HG03280 (cell line): ENCODE data around the gene ERBB4.

Experiments
- ATAC-seq: cut with Tn5 transposase; IDR thresholded peaks from one replicate; pipeline ENCODE4 v1.9.1; 2021; ENCODE audit warnings: mild to moderate bottlenecking, moderate library complexity; ENCODE audit not compliant: unreplicated experiment

Gene ERBB4

DNA sequence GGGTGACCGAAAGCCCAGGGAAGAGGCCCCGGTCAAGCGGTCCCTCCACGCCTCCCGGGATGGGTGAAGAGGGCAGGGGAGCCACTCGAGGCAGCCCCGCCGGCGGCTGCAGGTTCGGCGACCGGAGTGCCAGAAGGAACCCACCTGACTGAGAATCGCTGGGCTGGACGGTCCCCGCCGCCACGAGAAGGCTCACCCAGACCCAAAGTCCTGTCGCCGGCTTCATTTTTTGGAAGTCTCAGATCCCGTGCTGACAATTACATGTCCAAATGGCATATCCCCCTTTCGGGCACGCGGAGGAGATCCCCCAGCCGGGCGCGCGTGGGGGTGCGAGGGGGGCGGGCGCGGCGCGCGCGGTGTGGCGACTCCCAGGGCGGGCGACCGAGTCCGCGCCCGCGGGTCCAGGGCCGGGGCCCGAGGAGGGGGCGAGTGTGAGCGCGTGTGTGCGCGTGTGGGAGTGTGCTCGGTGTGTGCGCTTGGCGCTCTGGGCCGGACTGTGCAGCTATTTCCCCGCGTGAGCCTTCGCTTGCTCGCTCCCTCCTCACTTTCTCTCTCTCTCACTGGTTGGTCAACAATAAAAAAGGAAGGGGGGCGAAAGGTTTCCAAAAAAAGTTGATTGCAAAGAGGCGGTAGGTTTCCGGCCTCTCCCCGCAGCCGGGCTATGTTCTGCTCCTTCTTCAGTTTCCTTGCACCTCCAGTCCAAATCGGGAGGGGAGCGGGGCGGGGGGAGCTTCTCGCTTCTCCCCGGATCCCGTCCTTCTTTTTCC lies at the start of gene ERBB4:
ERBB4 (minus strand) TSS at position 498 of the 767 bp plus-strand sequence; CDS start at position 226, 272 bp downstream.
- no peak for ATAC-seq

DNA sequence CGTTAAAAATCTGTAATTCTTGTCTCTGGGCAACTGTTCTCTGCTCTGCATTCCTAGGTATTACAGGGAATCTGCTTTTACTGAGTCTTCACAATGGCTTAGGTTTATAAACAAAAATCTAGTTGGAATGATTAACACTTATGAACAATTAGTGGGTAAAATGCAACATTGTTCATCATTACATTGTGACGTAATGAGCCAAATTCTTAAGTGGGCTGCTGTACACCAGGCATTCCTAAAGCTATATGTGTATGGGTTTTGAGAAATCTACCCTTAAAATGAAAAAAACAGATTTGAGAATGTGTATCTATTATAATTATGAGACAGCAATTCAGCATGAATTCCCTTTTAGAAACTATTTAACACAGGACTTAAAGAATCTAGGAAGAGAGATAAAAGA lies 41.5 kb upstream of the ERBB4 start:
- no peak for ATAC-seq

GRCh38 chr2:212556296-212556695 lies 17.7 kb upstream of the ERBB4 start:
- ATAC-seq, result no peak

DNA sequence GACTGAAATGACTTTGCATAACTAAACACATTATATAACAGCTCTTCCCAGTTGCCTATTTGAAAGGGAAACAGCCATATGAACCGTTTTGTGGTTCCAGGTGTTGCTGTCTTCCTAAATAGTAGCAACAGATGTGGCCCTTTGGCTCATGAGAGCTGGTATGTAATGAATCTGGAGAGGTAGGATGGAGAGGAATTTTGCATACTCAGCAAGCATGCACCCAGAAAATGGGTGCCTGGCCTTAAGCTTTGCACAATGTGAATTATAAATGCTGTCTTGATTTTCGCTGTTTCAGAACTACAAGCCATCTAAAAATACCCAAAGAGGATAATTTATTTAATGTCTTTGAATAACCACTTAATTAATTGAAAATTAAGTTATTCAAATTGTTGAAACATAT lies 15.6 kb upstream of the ERBB4 start:
- ATAC-seq, result no peak

GRCh38 chr2:212549941-212550340 lies 11.3 kb upstream of the ERBB4 start:
- no peak for ATAC-seq

GRCh38 chr2:212549463-212549862 lies 10.9 kb upstream of the ERBB4 start:
- no peak for ATAC-seq

GRCh38 chr2:212548455-212548819 lies 9.8 kb upstream of the ERBB4 start:
- ATAC-seq, result no peak

GRCh38 chr2:212547716-212548454 lies 9.3 kb upstream of the ERBB4 start:
- ATAC-seq, result no peak

DNA sequence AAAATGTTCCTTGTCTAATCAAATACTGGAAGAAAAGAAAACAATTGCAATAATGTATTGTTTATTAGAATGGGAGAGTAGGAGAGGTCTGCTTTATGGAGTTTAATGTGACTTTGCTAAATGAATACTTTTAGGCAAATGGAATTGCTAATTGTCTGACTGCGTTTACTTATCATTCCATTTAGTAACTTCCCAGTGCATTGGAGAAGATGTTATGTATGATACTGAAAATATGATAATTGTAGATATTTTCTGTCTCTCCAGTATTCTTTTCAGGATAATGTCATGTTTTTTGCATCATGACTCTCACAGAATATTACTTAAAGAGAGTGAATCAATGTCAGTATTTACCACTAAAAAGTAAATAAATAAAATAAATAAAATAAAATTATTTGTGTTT lies 8.1 kb upstream of the ERBB4 start:
- ATAC-seq, result no peak

DNA sequence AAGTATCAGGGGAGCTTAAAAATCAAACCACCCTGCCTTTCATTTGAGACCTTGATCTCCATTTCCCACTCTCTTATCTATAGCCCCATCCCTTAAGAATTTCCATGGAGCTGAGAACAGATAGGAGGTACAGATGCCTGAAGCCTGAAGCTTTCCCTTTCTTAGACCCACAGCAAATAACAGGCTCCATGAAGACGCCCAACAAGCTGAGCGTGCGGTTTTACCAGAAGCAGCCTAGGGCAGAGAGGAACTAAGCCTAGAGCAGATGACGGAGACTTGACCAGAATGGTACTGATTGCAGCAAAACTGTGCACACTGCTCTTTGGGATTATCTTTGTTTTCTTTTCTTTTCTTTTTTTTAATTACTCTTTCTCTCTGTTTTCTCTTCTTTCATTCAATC lies 1.7 kb upstream of the ERBB4 start:
- ATAC-seq, result peak; percentile 53

DNA sequence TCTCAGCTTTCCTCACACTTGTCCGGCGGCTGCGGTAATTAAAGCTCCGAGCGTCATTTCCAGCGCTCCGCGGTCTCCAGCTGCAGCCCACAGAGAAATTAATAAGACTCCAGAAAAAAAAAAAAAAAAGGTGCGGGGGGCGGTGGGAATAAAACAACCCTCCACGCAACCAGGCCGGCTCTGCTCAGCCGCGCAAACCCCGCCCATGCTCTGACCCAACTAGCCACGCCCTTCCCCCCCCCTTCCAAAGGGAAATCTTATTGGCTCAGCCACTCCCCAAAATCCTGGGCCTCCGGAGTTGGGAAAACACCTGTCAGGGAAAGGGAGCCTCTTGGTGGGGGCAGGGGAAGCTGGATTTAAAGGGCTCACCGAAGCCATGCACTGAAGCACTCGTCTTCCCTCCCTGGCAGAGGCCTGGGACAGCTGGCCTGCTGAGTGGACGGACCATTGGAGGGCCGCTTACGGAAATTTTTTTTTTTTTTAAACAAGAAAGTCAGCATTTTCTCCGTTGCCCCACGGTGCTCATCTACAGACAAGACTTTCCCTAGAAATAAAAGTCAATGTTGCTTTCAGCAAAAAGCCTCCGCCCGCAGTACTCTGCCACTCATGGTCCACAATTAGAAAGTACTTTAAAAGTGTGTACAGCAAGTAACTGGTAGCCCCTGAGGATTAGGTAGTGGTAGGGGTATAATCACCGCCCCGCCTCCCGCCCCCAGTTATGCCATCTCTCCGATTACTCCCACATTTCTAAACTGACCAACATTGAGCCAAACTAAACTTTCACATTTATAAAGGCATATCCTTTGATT lies 674 bp upstream of the ERBB4 start:
- ATAC-seq, result no peak

- no peak for ATAC-seq
Measured at GRCh38 chr2:212537726-212538304, 787 bp downstream of the ERBB4 start.

GRCh38 chr2:212536817-212537725 lies 1.5 kb downstream of the ERBB4 start:
- no peak for ATAC-seq

GRCh38 chr2:212535996-212536816 lies 2.4 kb downstream of the ERBB4 start:
- no peak for ATAC-seq

DNA sequence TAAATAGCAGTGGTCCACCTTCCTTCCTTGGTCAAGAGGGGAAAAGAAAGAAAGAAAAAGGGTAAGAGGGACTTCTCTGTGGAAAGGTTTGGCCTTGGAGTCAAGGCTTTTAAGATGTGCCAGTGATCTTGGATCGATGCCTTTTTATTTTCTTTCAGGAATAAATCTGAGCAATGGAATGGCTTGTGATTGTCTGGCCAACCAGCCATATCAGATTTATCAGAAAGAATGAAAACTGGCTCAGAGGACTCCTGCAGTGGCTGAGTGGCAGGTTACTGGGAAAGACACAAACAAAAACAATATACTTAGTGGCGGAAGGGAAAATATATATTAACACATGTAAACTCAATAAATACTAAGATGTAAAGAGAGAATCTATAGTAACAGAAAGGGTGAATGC lies 4.3 kb downstream of the ERBB4 start:
- no peak for ATAC-seq

DNA sequence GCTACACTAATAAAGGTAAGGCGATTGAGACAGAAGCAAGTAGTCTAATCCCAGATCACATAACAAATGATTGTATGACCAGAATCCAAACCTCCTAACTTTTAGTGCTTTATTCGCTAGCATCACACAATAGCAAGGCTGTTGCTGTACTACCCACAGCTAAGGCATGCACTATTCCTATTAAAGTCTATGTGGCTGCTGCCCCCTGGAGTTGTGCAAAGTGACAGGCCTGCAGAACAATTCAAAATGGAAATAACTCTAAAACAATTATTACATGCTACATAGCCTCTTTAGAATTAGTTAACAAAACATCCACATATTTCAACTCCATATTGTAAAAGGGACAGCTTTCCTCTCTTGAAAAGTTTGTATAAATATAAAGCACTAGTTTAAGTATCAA lies 6.0 kb downstream of the ERBB4 start:
- ATAC-seq, result no peak

- ATAC-seq, result no peak
Measured at GRCh38 chr2:212532087-212532486, 6.5 kb downstream of the ERBB4 start.

GRCh38 chr2:212531499-212531898 lies 7.1 kb downstream of the ERBB4 start:
- ATAC-seq, result no peak

- ATAC-seq, result no peak
Measured at GRCh38 chr2:212530991-212531390, 7.6 kb downstream of the ERBB4 start.
